ENCODE data around the gene C16orf90.
"Not testable (repeated sequence)": the region's sequence is repeated elsewhere in the genome, so short reads cannot be mapped to it uniquely, and the experiment has no call there.

The C16orf90 gene

GRCh38 chr16:3481696-3482658, 13.3 kb downstream of the C16orf90 start:
- Mint-ChIP-seq H3K4me1 (ENCODE audit: low read depth) (peaks cover 6% of the 10 kb centered on the region), H3K9me3 (ENCODE audit: low read depth) (no peaks in the 10 kb centered on the region), H3K27me3 (no peaks in the 10 kb centered on the region), H3K27ac (no peak overlapping the region), H3K4me3 (no peak overlapping the region), H3K36me3 (peaks cover 2% of the 10 kb centered on the region)

- no peak overlapping the region for H3K4me3 Mint-ChIP-seq
- H3K4me1 Mint-ChIP-seq (ENCODE audit: low read depth), result peaks cover 6% of the 10 kb centered on the region
- no peak overlapping the region for H3K27ac Mint-ChIP-seq
- peaks cover 2% of the 10 kb centered on the region for H3K36me3 Mint-ChIP-seq
- H3K27me3 Mint-ChIP-seq, result no peaks in the 10 kb centered on the region
- no peaks in the 10 kb centered on the region for H3K9me3 Mint-ChIP-seq (ENCODE audit: low read depth)
Observed at GRCh38 chr16:3480901-3481695, 14.2 kb downstream of the C16orf90 start.

GRCh38 chr16:3479654-3480216, 15.6 kb downstream of the C16orf90 start:
- Mint-ChIP-seq H3K4me3 (no peak overlapping the region), H3K36me3 (peaks cover 2% of the 10 kb centered on the region)

GRCh38 chr16:3478242-3478925, 16.9 kb downstream of the C16orf90 start:
- Mint-ChIP-seq H3K9me3 (ENCODE audit: low read depth) (no peaks in the 10 kb centered on the region), H3K4me1 (ENCODE audit: low read depth) (peaks cover 10% of the 10 kb centered on the region), H3K4me3 (no peak overlapping the region), H3K36me3 (peaks cover 2% of the 10 kb centered on the region), H3K27me3 (no peaks in the 10 kb centered on the region), H3K27ac (no peak overlapping the region)

More at GRCh38 chr16:3479654-3480216, 15.6 kb downstream of the C16orf90 start:
- no peaks in the 10 kb centered on the region for H3K27me3 Mint-ChIP-seq
- peak overlapping the region; percentile 22 for H3K27ac Mint-ChIP-seq
- peaks cover 7% of the 10 kb centered on the region for H3K4me1 Mint-ChIP-seq (ENCODE audit: low read depth)
- no peaks in the 10 kb centered on the region for H3K9me3 Mint-ChIP-seq (ENCODE audit: low read depth)

- Mint-ChIP-seq H3K27me3 (no peaks in the 10 kb centered on the region), H3K9me3 (ENCODE audit: low read depth) (no peaks in the 10 kb centered on the region), H3K4me3 (no peak overlapping the region), H3K27ac (no peak overlapping the region), H3K4me1 (ENCODE audit: low read depth) (peaks cover 19% of the 10 kb centered on the region), H3K36me3 (no peaks in the 10 kb centered on the region)
Observed at GRCh38 chr16:3476409-3476808, 18.9 kb downstream of the C16orf90 start.

- Mint-ChIP-seq H3K4me1 (ENCODE audit: low read depth) (peaks cover 22% of the 10 kb centered on the region), H3K4me3 (no peak overlapping the region), H3K27me3 (no peaks in the 10 kb centered on the region), H3K36me3 (no peaks in the 10 kb centered on the region), H3K27ac (peak overlapping the region; percentile 41), H3K9me3 (ENCODE audit: low read depth) (no peaks in the 10 kb centered on the region)
Observed at GRCh38 chr16:3475604-3476375, 19.5 kb downstream of the C16orf90 start.

- not testable (repeated sequence) for H3K27ac Mint-ChIP-seq; H3K36me3 Mint-ChIP-seq; H3K27me3 Mint-ChIP-seq; H3K4me3 Mint-ChIP-seq; H3K9me3 Mint-ChIP-seq (ENCODE audit: low read depth)
- peaks cover 25% of the 10 kb centered on the region for H3K4me1 Mint-ChIP-seq (ENCODE audit: low read depth)
Observed at GRCh38 chr16:3474870-3475269, 20.4 kb downstream of the C16orf90 start.

GRCh38 chr16:3474136-3474779, 21.0 kb downstream of the C16orf90 start:
- H3K36me3 Mint-ChIP-seq, result no peaks in the 10 kb centered on the region
- H3K27me3 Mint-ChIP-seq, result no peaks in the 10 kb centered on the region
- H3K4me3 Mint-ChIP-seq, result no peak overlapping the region
- no peak overlapping the region for H3K27ac Mint-ChIP-seq
- H3K9me3 Mint-ChIP-seq (ENCODE audit: low read depth), result no peaks in the 10 kb centered on the region
- peaks cover 24% of the 10 kb centered on the region for H3K4me1 Mint-ChIP-seq (ENCODE audit: low read depth)

- not testable (repeated sequence) for H3K36me3 Mint-ChIP-seq; H3K27ac Mint-ChIP-seq; H3K4me3 Mint-ChIP-seq; H3K27me3 Mint-ChIP-seq; H3K9me3 Mint-ChIP-seq (ENCODE audit: low read depth)
- H3K4me1 Mint-ChIP-seq (ENCODE audit: low read depth), result peaks cover 28% of the 10 kb centered on the region
Observed at GRCh38 chr16:3473596-3473943, 21.7 kb downstream of the C16orf90 start.

- Mint-ChIP-seq H3K27me3 (no peaks in the 10 kb centered on the region), H3K9me3 (ENCODE audit: low read depth) (no peaks in the 10 kb centered on the region), H3K36me3 (no peaks in the 10 kb centered on the region), H3K4me3 (no peak overlapping the region), H3K4me1 (ENCODE audit: low read depth) (peaks cover 33% of the 10 kb centered on the region), H3K27ac (peak overlapping the region; percentile 54)
Observed at GRCh38 chr16:3472878-3473595, 22.3 kb downstream of the C16orf90 start.

- H3K4me3 Mint-ChIP-seq, result no peak overlapping the region
- H3K27ac Mint-ChIP-seq, result no peak overlapping the region
- H3K4me1 Mint-ChIP-seq (ENCODE audit: low read depth), result peaks cover 47% of the 10 kb centered on the region
- H3K9me3 Mint-ChIP-seq (ENCODE audit: low read depth), result no peaks in the 10 kb centered on the region
- H3K27me3 Mint-ChIP-seq, result no peaks in the 10 kb centered on the region
- no peaks in the 10 kb centered on the region for H3K36me3 Mint-ChIP-seq
Observed at GRCh38 chr16:3471518-3472176, 23.6 kb downstream of the C16orf90 start.

GRCh38 chr16:3470723-3471122, 24.6 kb downstream of the C16orf90 start:
- Mint-ChIP-seq H3K9me3 (ENCODE audit: low read depth) (no peaks in the 10 kb centered on the region), H3K36me3 (no peaks in the 10 kb centered on the region), H3K27me3 (no peaks in the 10 kb centered on the region), H3K4me1 (ENCODE audit: low read depth) (peaks cover 53% of the 10 kb centered on the region), H3K27ac (peak overlapping the region; percentile 6), H3K4me3 (no peak overlapping the region)

GRCh38 chr16:3469736-3470135, 25.6 kb downstream of the C16orf90 start:
- no peaks in the 10 kb centered on the region for H3K9me3 Mint-ChIP-seq (ENCODE audit: low read depth)
- no peaks in the 10 kb centered on the region for H3K27me3 Mint-ChIP-seq
- no peaks in the 10 kb centered on the region for H3K36me3 Mint-ChIP-seq
- no peak overlapping the region for H3K27ac Mint-ChIP-seq
- H3K4me1 Mint-ChIP-seq (ENCODE audit: low read depth), result peaks cover 58% of the 10 kb centered on the region
- H3K4me3 Mint-ChIP-seq, result no peak overlapping the region

Data from activated naive CD8-positive, alpha-beta T cell (primary cell).